ENCODE measurements around the gene PRKCE.

DNA sequence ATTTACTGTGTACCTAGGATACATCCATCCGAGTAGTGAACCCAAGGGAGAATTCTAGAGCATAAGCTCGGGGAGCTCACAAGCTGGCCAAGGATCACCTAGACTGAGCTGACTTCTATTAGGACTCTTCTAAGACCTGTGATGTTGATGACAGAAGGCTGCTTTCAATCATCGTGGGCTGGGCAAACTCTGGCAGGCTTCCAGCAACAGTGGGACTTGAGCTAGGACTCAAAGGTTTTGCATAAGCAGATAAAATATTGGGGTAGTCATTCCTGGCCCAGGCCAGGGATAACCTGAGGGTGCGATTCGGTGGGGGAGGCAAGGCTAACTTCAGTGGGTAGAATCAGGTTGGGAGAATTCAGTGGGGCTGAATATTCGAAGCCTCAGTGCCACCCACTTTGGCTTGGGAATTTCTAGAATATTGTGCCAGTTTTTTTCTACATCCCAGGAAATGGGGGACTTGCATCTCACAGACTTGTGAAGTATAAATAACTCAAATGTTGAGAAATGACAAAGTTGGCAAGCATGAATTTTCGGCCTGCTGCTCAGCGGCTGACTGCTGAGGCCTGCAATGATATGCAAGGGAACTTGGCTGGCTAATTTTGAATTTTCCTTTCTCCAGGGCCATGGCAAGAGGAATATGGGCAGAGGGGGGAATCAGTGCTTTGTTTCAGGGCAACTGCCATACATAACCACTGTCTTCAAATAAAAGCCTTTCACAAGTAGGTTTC is 274.3 kb downstream of the PRKCE start:
- TF ChIP-seq CTCF (IDR thresholded peaks at IDR 0.05; ENCODE audit: poor library complexity), result no peak
- no peak for TF ChIP-seq EZH2phosphoT487 (IDR thresholded peaks at IDR 0.05; ENCODE audit: low read depth, severe bottlenecking, unreplicated experiment)
- no peak for TF ChIP-seq EZH2 (IDR thresholded peaks at IDR 0.05; ENCODE audit: borderline replicate concordance)
